NCI-H2107 (cell line): ENCODE data around the gene NYAP2.

ENCODE experiments used
- DNase-seq: peaks from one replicate; lab custom pipeline; 2025; lab: John Stamatoyannopoulos, UW

The NYAP2 gene

GRCh38 chr2:225484751-225485150, 85.2 kb downstream of the NYAP2 start:
- DNase-seq: no peak

- DNase-seq: no peak
Measured at GRCh38 chr2:225486236-225486635, 86.7 kb downstream of the NYAP2 start.

GRCh38 chr2:225487878-225488416, 88.4 kb downstream of the NYAP2 start:
- DNase-seq: no peak

GRCh38 chr2:225488743-225489142, 89.2 kb downstream of the NYAP2 start:
- DNase-seq: no peak

- DNase-seq: no peak
Measured at GRCh38 chr2:225493420-225494099, 94.0 kb downstream of the NYAP2 start.

- no peak for DNase-seq
Measured at GRCh38 chr2:225494100-225494459, 94.6 kb downstream of the NYAP2 start.

- no peak for DNase-seq
Measured at GRCh38 chr2:225495706-225496105, 96.2 kb downstream of the NYAP2 start.

- no peak for DNase-seq
Measured at GRCh38 chr2:225496568-225496967, 97.1 kb downstream of the NYAP2 start.

GRCh38 chr2:225497166-225497565, 97.7 kb downstream of the NYAP2 start:
- no peak for DNase-seq

- no peak for DNase-seq
Measured at GRCh38 chr2:225501022-225501421, 101.5 kb downstream of the NYAP2 start.

GRCh38 chr2:225502971-225503370, 103.5 kb downstream of the NYAP2 start:
- DNase-seq: no peak

- DNase-seq: no peak
Measured at GRCh38 chr2:225510796-225511195, 111.3 kb downstream of the NYAP2 start.

- no peak for DNase-seq
Measured at GRCh38 chr2:225512469-225512868, 113.0 kb downstream of the NYAP2 start.

- no peak for DNase-seq
Measured at GRCh38 chr2:225512876-225513540, 113.5 kb downstream of the NYAP2 start.

GRCh38 chr2:225515033-225515432, 115.5 kb downstream of the NYAP2 start:
- DNase-seq: no peak

GRCh38 chr2:225526760-225527390, 127.4 kb downstream of the NYAP2 start:
- DNase-seq: no peak

GRCh38 chr2:225531559-225531958, 132.0 kb downstream of the NYAP2 start:
- no peak for DNase-seq

GRCh38 chr2:225532096-225532495, 132.6 kb downstream of the NYAP2 start:
- DNase-seq: no peak

- DNase-seq: no peak
Measured at GRCh38 chr2:225534037-225534436, 134.5 kb downstream of the NYAP2 start.

- no peak for DNase-seq
Measured at GRCh38 chr2:225534697-225535096, 135.2 kb downstream of the NYAP2 start.

- DNase-seq: no peak
Measured at GRCh38 chr2:225536036-225536435, 136.5 kb downstream of the NYAP2 start.

GRCh38 chr2:225543626-225544025, 144.1 kb downstream of the NYAP2 start:
- DNase-seq: no peak

- no peak for DNase-seq
Measured at GRCh38 chr2:225556461-225556860, 157.0 kb downstream of the NYAP2 start.
